Thoracic aorta (tissue), 2 donors: ENCODE results near the gene PTPRF. TPM values are rescaled to one million over a fixed set of nuclear protein-coding genes. Genes with fewer than 3 reads are reported as not detected.

Source experiments
- ATAC-seq: fragments of 150-250 bp; one replicate; pipeline ENCODE4 v1.8.0; 2017; ENCODE audit warnings: low read depth; ENCODE audit not compliant: insufficient number of reproducible peaks, low FRiP score
- DNase-seq: peaks from one replicate; pipeline ENCODE4 v3.0.0-alpha.2; 2020; ENCODE audit warnings: low spot score
- H3K27ac ChIP-seq, 2 donors: fragments of 200-600 bp; sonication (generic); 1 replicate in 1 of 2; 2 replicates in 1 of 2; pipeline ENCODE4 v1.5.1; 2016; ENCODE audit warnings: mild to moderate bottlenecking in 2 of 2, moderate library complexity in 2 of 2
- H3K27me3 ChIP-seq: fragments of 200-600 bp; sonication (generic); replicated peaks from 2 replicates; pipeline ENCODE4 v1.6.0; 2016; ENCODE audit warnings: mild to moderate bottlenecking; ENCODE audit not compliant: insufficient read depth
- H3K36me3 ChIP-seq: fragments of 200-600 bp; sonication (generic); one replicate; pipeline ENCODE4 v1.5.1; 2016
- H3K4me1 ChIP-seq, 2 donors: fragments of 200-600 bp; sonication (generic); 1 replicate in 1 of 2; 2 replicates in 1 of 2; pipeline versions ENCODE4 v1.5.1 to v1.6.0; 2016; ENCODE audit warnings: low read depth in 2 of 2, mild to moderate bottlenecking in 1 of 2; ENCODE audit not compliant: control insufficient read depth in 1 of 2
- H3K4me3 ChIP-seq: fragments of 200-600 bp; sonication (generic); 2 replicates; pipeline ENCODE4 v1.5.1; 2016; ENCODE audit warnings: mild to moderate bottlenecking
- H3K9me3 ChIP-seq: fragments of 200-600 bp; sonication (generic); 2 replicates; pipeline ENCODE4 v1.5.1; 2016
- CTCF ChIP-seq: fragments of 200-600 bp; sonication (generic); IDR thresholded peaks from one replicate; pipeline ENCODE4 v1.5.1; 2019; ENCODE audit warnings: antibody characterized with exemption
- total RNA-seq, 2 donors: library from RNA; depleted of rRNA; stranded (reverse); fragments of >200 nt; gene quantifications; one replicate each; pipeline versions ENCODE4 v1.1.0 to v1.2.3, GENCODE V29; 2016

PTPRF gene
- total RNA-seq, 2 donors from 2014 or later: 43.9 to 55.1 TPM

- no peaks in the 10 kb centered on the region for H3K36me3 ChIP-seq
- TF ChIP-seq CTCF: no peak
- no peaks in the 10 kb centered on the region for H3K9me3 ChIP-seq
- H3K27ac ChIP-seq: peak overlapping the region; percentile 90 to 93
- peak overlapping the region; percentile 96 for H3K4me3 ChIP-seq
- peaks cover 9 to 17% of the 10 kb centered on the region in 2 donors for H3K4me1 ChIP-seq
- DNase-seq: no peak
- H3K27me3 ChIP-seq: no peaks in the 10 kb centered on the region
- no peak for ATAC-seq
Measured at GRCh38 chr1:43648876-43649477, 118.3 kb downstream of the PTPRF start.

- H3K27ac ChIP-seq: peak overlapping the region; percentile 92 to 93
- no peaks in the 10 kb centered on the region for H3K27me3 ChIP-seq
- ATAC-seq: peak; percentile 99
- no peaks in the 10 kb centered on the region for H3K9me3 ChIP-seq
- H3K36me3 ChIP-seq: peaks cover 8% of the 10 kb centered on the region
- no peak for TF ChIP-seq CTCF
- peak; percentile 91 for DNase-seq
- peak overlapping the region; percentile 96 for H3K4me3 ChIP-seq
- H3K4me1 ChIP-seq: peaks cover 9 to 21% of the 10 kb centered on the region in 2 donors
Measured at GRCh38 chr1:43650310-43651085, 119.8 kb downstream of the PTPRF start.

GRCh38 chr1:43651188-43651587, 120.5 kb downstream of the PTPRF start:
- H3K4me3 ChIP-seq: peak overlapping the region; percentile 96
- no peaks in the 10 kb centered on the region for H3K9me3 ChIP-seq
- H3K4me1 ChIP-seq: peaks cover 9 to 21% of the 10 kb centered on the region in 2 donors
- H3K27me3 ChIP-seq: no peaks in the 10 kb centered on the region
- TF ChIP-seq CTCF: no peak
- DNase-seq (no peak), ATAC-seq (no peak)
- H3K27ac ChIP-seq: no peak overlapping the region
- peaks cover 15% of the 10 kb centered on the region for H3K36me3 ChIP-seq

GRCh38 chr1:43651902-43652301, 121.2 kb downstream of the PTPRF start:
- Histone ChIP-seq H3K27me3 (no peaks in the 10 kb centered on the region), H3K4me1 (peaks cover 9 to 21% of the 10 kb centered on the region in 2 donors), H3K4me3 (no peak overlapping the region), H3K36me3 (peaks cover 18% of the 10 kb centered on the region), H3K9me3 (no peaks in the 10 kb centered on the region), H3K27ac (no peak overlapping the region)
- ATAC-seq: no peak
- DNase-seq: no peak
- no peak for TF ChIP-seq CTCF

GRCh38 chr1:43653339-43653738, 122.7 kb downstream of the PTPRF start:
- H3K27me3 ChIP-seq: no peaks in the 10 kb centered on the region
- peaks cover 24% of the 10 kb centered on the region for H3K36me3 ChIP-seq
- H3K4me1 ChIP-seq: peaks cover 9 to 21% of the 10 kb centered on the region in 2 donors
- DNase-seq (no peak), ATAC-seq (no peak)
- no peak for TF ChIP-seq CTCF
- no peak overlapping the region for H3K27ac ChIP-seq
- H3K4me3 ChIP-seq: no peak overlapping the region
- no peaks in the 10 kb centered on the region for H3K9me3 ChIP-seq
